Measurements from ENCODE around the gene TRIM74.
"Not testable (repeated sequence)": the region's sequence is repeated elsewhere in the genome, so short reads cannot be mapped to it uniquely, and the experiment has no call there.

DNA sequence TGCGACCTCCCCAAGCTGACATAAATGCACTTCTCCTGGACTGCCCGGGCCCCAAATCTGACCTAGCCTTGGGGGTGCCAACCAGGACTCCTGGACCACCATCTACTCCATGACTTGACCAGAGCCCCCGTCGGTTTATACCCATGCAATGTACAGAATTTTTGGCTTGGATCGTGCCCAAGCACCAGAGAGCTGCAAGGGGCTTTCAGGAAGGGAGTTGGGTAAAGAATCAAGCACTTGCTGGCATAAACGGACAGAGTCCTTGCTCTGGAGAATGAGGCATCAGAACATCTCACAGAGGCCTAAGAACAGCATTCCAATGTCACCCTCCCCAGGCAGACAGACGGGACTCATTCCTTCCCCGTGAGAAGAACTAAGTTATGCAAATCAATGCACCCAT lies 6.2 kb downstream of the TRIM74 start:
- TF ChIP-seq, protein P1, sequence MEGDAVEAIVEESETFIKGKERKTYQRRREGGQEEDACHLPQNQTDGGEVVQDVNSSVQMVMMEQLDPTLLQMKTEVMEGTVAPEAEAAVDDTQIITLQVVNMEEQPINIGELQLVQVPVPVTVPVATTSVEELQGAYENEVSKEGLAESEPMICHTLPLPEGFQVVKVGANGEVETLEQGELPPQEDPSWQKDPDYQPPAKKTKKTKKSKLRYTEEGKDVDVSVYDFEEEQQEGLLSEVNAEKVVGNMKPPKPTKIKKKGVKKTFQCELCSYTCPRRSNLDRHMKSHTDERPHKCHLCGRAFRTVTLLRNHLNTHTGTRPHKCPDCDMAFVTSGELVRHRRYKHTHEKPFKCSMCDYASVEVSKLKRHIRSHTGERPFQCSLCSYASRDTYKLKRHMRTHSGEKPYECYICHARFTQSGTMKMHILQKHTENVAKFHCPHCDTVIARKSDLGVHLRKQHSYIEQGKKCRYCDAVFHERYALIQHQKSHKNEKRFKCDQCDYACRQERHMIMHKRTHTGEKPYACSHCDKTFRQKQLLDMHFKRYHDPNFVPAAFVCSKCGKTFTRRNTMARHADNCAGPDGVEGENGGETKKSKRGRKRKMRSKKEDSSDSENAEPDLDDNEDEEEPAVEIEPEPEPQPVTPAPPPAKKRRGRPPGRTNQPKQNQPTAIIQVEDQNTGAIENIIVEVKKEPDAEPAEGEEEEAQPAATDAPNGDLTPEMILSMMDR (IDR thresholded peaks at IDR 0.05) = not testable (repeated sequence)
- TF ChIP-seq POLR2A (IDR thresholded peaks at IDR 0.05) = not testable (repeated sequence)
